ENCODE measurements around the gene GJB6. TPM values are rescaled to one million over a fixed set of nuclear protein-coding genes. Genes with fewer than 3 reads are reported as not detected.

The GJB6 gene
- total and polyA plus RNA-seq, 2 donors (not counting 3 experiments of a cell fraction or from before 2014, with no cell fraction given), result not detected

GRCh38 chr13:20258963-20259288 lies 26.8 kb upstream of the GJB6 start:
- H3K4me2 ChIP-seq (ENCODE audit: insufficient read depth, low read length), result no peak overlapping the region
- no peaks in the 10 kb centered on the region for H3K27me3 ChIP-seq (ENCODE audit: control insufficient read depth in 2 of 2, insufficient read depth in 2 of 2, low read length in 2 of 2)
- no peak overlapping the region for H2AFZ ChIP-seq (ENCODE audit: low read depth, low read length)
- FAIRE-seq (no peak), DNase-seq (ENCODE audit: low read depth, low spot score) (no peak)
- CTCF ChIA-PET, result interaction anchor here (1.0 kb wide), 1 partner anchor 9 kb away, joined by 3 read pairs; no protein-coding TSS in a partner anchor
- no peaks in the 10 kb centered on the region for H3K4me1 ChIP-seq (ENCODE audit: control insufficient read depth, extremely low read depth, insufficient read depth, low read length)
- no peaks in the 10 kb centered on the region for H4K20me1 ChIP-seq (replicated peaks; ENCODE audit: control insufficient read depth, extremely low read depth, insufficient read depth, low read length)
- no peak for TF ChIP-seq MYC (IDR thresholded peaks at IDR 0.05; ENCODE audit: low read depth, low read length)
- TF ChIP-seq GATA2 (IDR thresholded peaks at IDR 0.05; ENCODE audit: insufficient read depth, insufficient read length, low read depth, low read length), result no peak
- no peak for TF ChIP-seq POLR2AphosphoS5 (IDR thresholded peaks at IDR 0.05; ENCODE audit: insufficient read depth, low read depth, low read length)
- TF ChIP-seq JUN (IDR thresholded peaks at IDR 0.05; ENCODE audit: borderline replicate concordance, insufficient read depth, insufficient read length, low read depth), result no peak
- TF ChIP-seq MAX (IDR thresholded peaks at IDR 0.05; ENCODE audit: insufficient read depth, insufficient read length), result no peak
- TF ChIP-seq EZH2 (IDR thresholded peaks at IDR 0.05; ENCODE audit: borderline replicate concordance, low read depth, low read length, severe bottlenecking), result no peak
- no peak for TF ChIP-seq POLR2A (IDR thresholded peaks at IDR 0.05; ENCODE audit: low read depth, low read length)
- TF ChIP-seq FOS (IDR thresholded peaks at IDR 0.05; ENCODE audit: borderline replicate concordance, insufficient read depth, low read length), result no peak
- no peak for TF ChIP-seq CTCF (IDR thresholded peaks at IDR 0.05; ENCODE audit: extremely low read depth in 1 of 2, insufficient read depth in 1 of 2, low read depth in 1 of 2, low read length in 2 of 2)
- dilution Hi-C loops (cut with MboI; ENCODE audit: extremely low pct_ligation_motif_present, low sequenced_read_pairs), result no loop called here
- no TSS peak for BruUV-seq (replicated peaks)
- H3K79me2 ChIP-seq (ENCODE audit: control insufficient read depth, insufficient read depth, low read length), result no peaks in the 10 kb centered on the region
- intact Hi-C loops (cut with micrococcal nuclease), result no loop called here
- H3K4me3 ChIP-seq (replicated peaks in 1 of 3; ENCODE audit: insufficient read depth in 1 of 3, low read depth in 1 of 3, low read length in 3 of 3), result no peak overlapping the region
- no peak overlapping the region for H3K9ac ChIP-seq (replicated peaks; ENCODE audit: extremely low read depth, insufficient read depth, low read length)
- H3K27ac ChIP-seq (ENCODE audit: insufficient read depth, low read depth, low read length), result no peak overlapping the region
- H3K36me3 ChIP-seq (ENCODE audit: control insufficient read depth in 2 of 2, extremely low read depth in 1 of 2, insufficient read depth in 2 of 2, low read length in 2 of 2), result no peaks in the 10 kb centered on the region
- no peaks in the 10 kb centered on the region for H3K9me3 ChIP-seq (replicated peaks; ENCODE audit: control insufficient read depth, insufficient read depth, low read length)
- H3K9me1 ChIP-seq (replicated peaks; ENCODE audit: control insufficient read depth, extremely low read depth, insufficient read depth, low read length), result no peaks in the 10 kb centered on the region
- POLR2A ChIA-PET, result no interaction called here
